HEK293T (cell line): ENCODE results near the gene INTS15.
A peak's percentile ranks its signal among the peaks of the same experiment; 100 is the strongest.

Experiments used
- CTCF ChIA-PET: fragments of 350-600 bp; formaldehyde crosslinking; extraction: SDS; loops from one replicate; lab custom pipeline; 2021; ENCODE audit warnings: antibody characterized with exemption, inconsistent platforms; lab: Yijun Ruan, JAX
- POLR2A ChIA-PET: fragments of 350-600 bp; formaldehyde crosslinking; extraction: SDS; loops from one replicate; lab custom pipeline; 2020; ENCODE audit warnings: antibody characterized with exemption, inconsistent platforms; lab: Yijun Ruan, JAX
- DNase-seq: peaks from one replicate; pipeline ENCODE4 v3.0.0; 2012; ENCODE audit warnings: mixed read lengths; ENCODE audit errors: extremely low spot score
- ARNT ChIP-seq: fragments of 450-650 bp; IDR thresholded peaks from 2 replicates; pipeline ENCODE4 v1.6.1; 2017; ENCODE audit warnings: mild to moderate bottlenecking
- BHLHE40 ChIP-seq: fragments of 450-650 bp; IDR thresholded peaks from 2 replicates; pipeline ENCODE4 v1.6.1; 2016; ENCODE audit warnings: mild to moderate bottlenecking, moderate library complexity, borderline replicate concordance
- CTBP1 ChIP-seq: fragments of 450-650 bp; IDR thresholded peaks from 2 replicates; pipeline ENCODE4 v1.6.1; 2016; ENCODE audit warnings: borderline replicate concordance
- ELF4 ChIP-seq: fragments of 450-650 bp; IDR thresholded peaks from 2 replicates; pipeline ENCODE4 v1.6.1; 2017; ENCODE audit warnings: antibody characterized with exemption
- FOXA1 ChIP-seq: fragments of 450-650 bp; IDR thresholded peaks from 2 replicates; pipeline ENCODE4 v1.6.1; 2016; ENCODE audit warnings: mild to moderate bottlenecking
- FOXK2 ChIP-seq: fragments of 450-650 bp; IDR thresholded peaks from 2 replicates; pipeline ENCODE4 v1.6.1; 2016; ENCODE audit warnings: mild to moderate bottlenecking
- FOXM1 ChIP-seq: fragments of 450-650 bp; IDR thresholded peaks from 2 replicates; pipeline ENCODE4 v1.6.1; 2017; ENCODE audit warnings: mild to moderate bottlenecking, borderline replicate concordance
- HDGF ChIP-seq: fragments of 450-650 bp; IDR thresholded peaks from 2 replicates; pipeline ENCODE4 v1.6.1; 2017; ENCODE audit warnings: antibody characterized with exemption, borderline replicate concordance
- L3MBTL2 ChIP-seq: fragments of 450-650 bp; conservative IDR thresholded peaks from 2 replicates; pipeline ENCODE4 v1.6.1; 2016; ENCODE audit warnings: mild to moderate bottlenecking
- LEF1 ChIP-seq: fragments of 450-650 bp; IDR thresholded peaks from 2 replicates; pipeline ENCODE4 v1.6.1; 2017; ENCODE audit warnings: mild to moderate bottlenecking, borderline replicate concordance
- NFRKB ChIP-seq: fragments of 450-650 bp; IDR thresholded peaks from 2 replicates; pipeline ENCODE4 v1.6.1; 2016; ENCODE audit warnings: mild to moderate bottlenecking, moderate library complexity
- PKNOX1 ChIP-seq: fragments of 450-650 bp; IDR thresholded peaks from 2 replicates; pipeline ENCODE4 v1.6.1; 2016
- SP1 ChIP-seq: fragments of 450-650 bp; IDR thresholded peaks from 2 replicates; pipeline ENCODE4 v1.6.1; 2017
- SUZ12 ChIP-seq: fragments of 450-650 bp; IDR thresholded peaks from 2 replicates; pipeline ENCODE4 v1.6.1; 2016; ENCODE audit warnings: mild to moderate bottlenecking
- TARDBP ChIP-seq: fragments of 450-650 bp; IDR thresholded peaks from 2 replicates; pipeline ENCODE4 v1.6.1; 2016
- ZNF384 ChIP-seq: fragments of 450-650 bp; IDR thresholded peaks from 2 replicates; pipeline ENCODE4 v1.6.1; 2016

INTS15 gene

GRCh38 chr7:6551016-6551511, 38.8 kb upstream of the INTS15 start, which contains the start of gene GRID2IP:
TSS of gene GRID2IP (minus strand) at chr7:6551461. CDS start at chr7:6551436, 25 bp downstream.
- CTCF ChIA-PET, result no interaction called here
- no peak for DNase-seq
- TF ChIP-seq BHLHE40 (no peak), TARDBP (no peak), LEF1 (no peak), HDGF (no peak), CTBP1 (no peak), ARNT (no peak), FOXK2 (no peak)
- POLR2A ChIA-PET, result no interaction called here

DNA sequence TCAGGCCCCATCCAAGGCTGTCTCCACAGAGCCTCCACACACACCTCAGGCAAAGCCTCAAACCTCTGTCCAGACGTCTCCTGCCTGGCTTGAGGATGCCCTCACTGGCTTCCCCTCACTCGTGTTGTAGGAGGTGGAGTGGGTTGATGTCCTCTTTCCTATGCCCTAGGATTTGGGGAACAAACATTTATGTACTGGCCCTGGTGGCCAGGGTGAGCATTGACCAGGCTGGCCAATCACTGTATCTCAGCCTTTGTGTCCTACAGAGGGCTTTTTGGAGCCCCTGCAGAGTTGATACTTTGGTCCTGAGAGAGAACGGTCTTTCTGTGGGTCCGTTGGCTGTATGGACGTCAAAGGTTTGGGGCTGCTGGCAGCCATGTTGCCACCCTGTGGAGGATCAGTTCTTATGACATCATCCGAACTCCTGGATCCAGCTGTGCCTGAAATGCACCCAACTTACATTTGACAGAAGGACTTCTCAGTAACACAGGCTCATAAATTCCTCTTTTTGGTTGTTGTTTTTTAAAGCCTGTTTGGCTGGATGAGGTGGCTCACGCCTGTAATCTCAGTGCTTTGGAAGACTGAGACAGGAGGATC, 36.3 kb upstream of the INTS15 start:
- ChIA-PET POLR2A (no interaction called here), CTCF (interaction anchor here (0.9 kb wide), 1 partner anchor 11 kb away, joined by 3 read pairs; no protein-coding TSS in a partner anchor)
- DNase-seq, result peak; percentile 39
- no peak for TF ChIP-seq FOXM1

- TF ChIP-seq FOXM1, result no peak
- no peak for TF ChIP-seq FOXK2
- no peak for TF ChIP-seq NFRKB
- TF ChIP-seq CTBP1, result no peak
- no peak for TF ChIP-seq ARNT
- no peak for TF ChIP-seq FOXA1
- no peak for TF ChIP-seq L3MBTL2
- no peak for TF ChIP-seq ZNF384
- TF ChIP-seq BHLHE40, result no peak
- no peak for TF ChIP-seq TARDBP
- TF ChIP-seq PKNOX1, result no peak
- no peak for TF ChIP-seq HDGF
- no peak for TF ChIP-seq SUZ12
- no peak for TF ChIP-seq ELF4
- no peak for DNase-seq
- CTCF ChIA-PET, result interaction anchor here (0.9 kb wide), 1 partner anchor 38 kb away, joined by 6 read pairs; no protein-coding TSS in a partner anchor
- POLR2A ChIA-PET, result no interaction called here
Observed at GRCh38 chr7:6554848-6555247, 35.0 kb upstream of the INTS15 start.

GRCh38 chr7:6556196-6556595, 33.6 kb upstream of the INTS15 start:
- no peak for DNase-seq
- ChIA-PET POLR2A (no interaction called here), CTCF (no interaction called here)
- no peak for TF ChIP-seq TARDBP
- no peak for TF ChIP-seq ARNT
- no peak for TF ChIP-seq NFRKB
- no peak for TF ChIP-seq CTBP1
- TF ChIP-seq L3MBTL2, result no peak
- TF ChIP-seq LEF1, result no peak
- TF ChIP-seq ZNF384, result no peak
- TF ChIP-seq ELF4, result no peak
- no peak for TF ChIP-seq HDGF

GRCh38 chr7:6558837-6559236, 31.0 kb upstream of the INTS15 start:
- DNase-seq, result peak; percentile 59
- POLR2A ChIA-PET, result interaction anchor here (1.5 kb wide), 1 partner anchor 17 kb away, joined by 5 read pairs; no protein-coding TSS in a partner anchor
- CTCF ChIA-PET, result interaction anchor here (0.7 to 1.9 kb wide), 10 partner anchors 12 to 49 kb away, joined by 3 to 15 read pairs (median 4); partner anchors contain the start of gene ZDHHC4
- TF ChIP-seq SP1 (no peak), ARNT (no peak), CTBP1 (no peak), L3MBTL2 (no peak), NFRKB (no peak), ZNF384 (no peak), TARDBP (no peak), BHLHE40 (no peak), SUZ12 (no peak), ELF4 (no peak), LEF1 (no peak), HDGF (no peak)

- TF ChIP-seq FOXM1 (no peak), HDGF (no peak), PKNOX1 (no peak), SUZ12 (no peak), TARDBP (no peak), LEF1 (no peak), NFRKB (no peak), L3MBTL2 (no peak), ZNF384 (no peak), CTBP1 (no peak)
- ChIA-PET CTCF (interaction anchor here (1.0 to 1.9 kb wide), 4 partner anchors 13 to 44 kb away, joined by 3 to 15 read pairs (median 4); no protein-coding TSS in a partner anchor), POLR2A (no interaction called here)
- DNase-seq, result no peak
Observed at GRCh38 chr7:6559896-6560295, 29.9 kb upstream of the INTS15 start.

GRCh38 chr7:6562106-6562505, 27.7 kb upstream of the INTS15 start:
- DNase-seq, result no peak
- CTCF ChIA-PET, result interaction anchor here (0.6 to 0.9 kb wide), 2 partner anchors 14 to 16 kb away, joined by 3 to 6 read pairs; no protein-coding TSS in a partner anchor
- TF ChIP-seq ELF4 (no peak), FOXM1 (no peak), ZNF384 (no peak), HDGF (no peak)
- POLR2A ChIA-PET, result no interaction called here
